Tibial nerve (tissue), 4 donors: ENCODE data around the gene GAREM1.

Experiments used
- CTCF ChIP-seq, 5 experiments: fragments of 200-600 bp in 3 of 5; fragments of 450-650 bp in 2 of 5; sonication (generic) in 3 of 5; IDR thresholded peaks; one replicate each; pipeline ENCODE4 v1.5.1; 2016 to 2019; ENCODE audit warnings: antibody characterized with exemption in 5 of 5, mild to moderate bottlenecking in 3 of 5, moderate library complexity in 2 of 5
- EP300 ChIP-seq, 2 donors: sonication (generic); formaldehyde crosslinking; IDR thresholded peaks; one replicate each; pipeline ENCODE4 v1.6.1; 2017; ENCODE audit warnings: antibody characterized with exemption in 2 of 2, mild to moderate bottlenecking in 1 of 2
- POLR2A ChIP-seq, 2 donors: fragments of 450-650 bp; IDR thresholded peaks; one replicate each; pipeline ENCODE4 v1.6.1; 2017; ENCODE audit warnings: antibody characterized with exemption in 2 of 2, mild to moderate bottlenecking in 2 of 2, moderate library complexity in 2 of 2

GRCh38 chr18:32295604-32296003, 175.1 kb downstream of the GAREM1 start:
- no peak for TF ChIP-seq CTCF (IDR thresholded peaks at IDR 0.05)
- no peak for TF ChIP-seq POLR2A (IDR thresholded peaks at IDR 0.05)
- TF ChIP-seq EP300 (IDR thresholded peaks at IDR 0.05): no peak
